SH-SY5Y (cell line): ENCODE measurements around the gene L3MBTL2.

Source experiments
- GATA2 ChIP-seq: IDR thresholded peaks from 2 replicates; pipeline ENCODE4 v1.6.1; 2011; ENCODE audit warnings: mild to moderate bottlenecking, low read depth, low read length
- GATA3 ChIP-seq: IDR thresholded peaks from 2 replicates; pipeline ENCODE4 v1.6.1; 2011; ENCODE audit warnings: low read depth, mild to moderate bottlenecking, low read length, moderate library complexity

Gene L3MBTL2

GRCh38 chr22:41242396-41243117 is 37.4 kb downstream of the L3MBTL2 start:
- TF ChIP-seq GATA3, result no peak
- no peak for TF ChIP-seq GATA2

- TF ChIP-seq GATA3 (no peak), GATA2 (no peak)
These were observed 38.2 kb downstream of the L3MBTL2 start for GRCh38 chr22:41243361-41243760.

GRCh38 chr22:41245917-41246499 is 40.9 kb downstream of the L3MBTL2 start:
- TF ChIP-seq GATA2 (no peak), GATA3 (no peak)

- TF ChIP-seq GATA2 (no peak), GATA3 (no peak)
These were observed 42.6 kb downstream of the L3MBTL2 start for GRCh38 chr22:41247703-41248102.

- no peak for TF ChIP-seq GATA2
- TF ChIP-seq GATA3, result no peak
These were observed 43.2 kb downstream of the L3MBTL2 start for GRCh38 chr22:41248314-41248713.

- no peak for TF ChIP-seq GATA3
- no peak for TF ChIP-seq GATA2
These were observed 43.6 kb downstream of the L3MBTL2 start for GRCh38 chr22:41248758-41249157.

- TF ChIP-seq GATA3 (no peak), GATA2 (no peak)
These were observed 44.3 kb downstream of the L3MBTL2 start for GRCh38 chr22:41249442-41249841.

- no peak for TF ChIP-seq GATA2
- no peak for TF ChIP-seq GATA3
These were observed 45.0 kb downstream of the L3MBTL2 start for GRCh38 chr22:41250127-41250526.

GRCh38 chr22:41252365-41252764 is 47.3 kb downstream of the L3MBTL2 start:
- TF ChIP-seq GATA3 (no peak), GATA2 (no peak)

GRCh38 chr22:41254230-41254629 is 49.1 kb downstream of the L3MBTL2 start:
- TF ChIP-seq GATA3, result no peak
- TF ChIP-seq GATA2, result no peak

- TF ChIP-seq GATA2 (no peak), GATA3 (no peak)
These were observed 51.4 kb downstream of the L3MBTL2 start for GRCh38 chr22:41256254-41257253.

- TF ChIP-seq GATA3 (no peak), GATA2 (no peak)
These were observed 52.6 kb downstream of the L3MBTL2 start for GRCh38 chr22:41257696-41258095.

- TF ChIP-seq GATA2, result no peak
- no peak for TF ChIP-seq GATA3
These were observed 55.8 kb downstream of the L3MBTL2 start for GRCh38 chr22:41260871-41261270.

GRCh38 chr22:41261541-41262249 is 56.6 kb downstream of the L3MBTL2 start:
- no peak for TF ChIP-seq GATA3
- TF ChIP-seq GATA2, result no peak
